Ramos (cell line): ENCODE data around the gene NOTCH4.

ENCODE experiments used
- in situ Hi-C: fragments of 300-500 bp; cut with MboI; formaldehyde crosslinking; loops from one replicate; pipeline ENCODE4 v1.14.3; 2022; ENCODE audit warnings: low sequenced_read_pairs; ENCODE audit not compliant: unreplicated experiment

Gene NOTCH4

DNA sequence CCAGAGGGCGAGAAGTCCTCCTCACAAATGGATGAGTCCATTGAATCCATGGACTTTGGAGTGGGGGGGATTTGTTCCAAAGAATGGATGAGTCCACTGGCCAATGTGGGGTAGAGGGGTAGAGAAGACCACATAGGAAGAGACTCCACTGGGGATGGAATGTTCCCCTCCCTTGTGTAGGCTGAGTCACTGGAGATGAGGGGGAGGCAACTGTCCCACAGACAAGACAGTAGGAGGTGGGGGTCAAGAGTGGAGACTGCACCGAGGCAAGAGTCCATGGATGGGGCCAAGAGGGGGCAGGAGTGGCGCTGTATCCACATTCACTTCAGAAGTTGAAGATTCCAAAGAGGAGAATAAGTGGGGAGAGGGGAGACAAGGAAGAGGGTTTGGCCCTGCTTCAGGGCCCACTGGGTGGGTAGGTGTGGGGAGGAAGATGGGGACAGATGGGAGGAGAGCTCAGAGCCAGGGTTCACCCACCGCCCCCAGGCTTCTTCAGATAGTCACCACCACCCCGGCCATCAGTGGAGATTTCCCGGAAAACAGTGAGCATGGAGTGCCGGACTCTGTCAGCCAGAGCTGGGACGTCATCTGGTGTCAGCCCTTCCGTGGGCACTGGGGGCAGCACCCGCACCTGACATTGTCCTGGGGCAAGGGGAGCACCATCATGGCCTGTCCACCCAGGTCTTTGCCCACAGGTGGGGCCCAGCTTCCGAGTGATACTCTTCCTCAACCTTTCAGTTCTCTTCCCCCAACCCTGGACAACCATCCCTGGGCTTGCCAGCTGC is 54.9 kb downstream of the NOTCH4 start:
- in situ Hi-C loops, result no loop called here

GRCh38 chr6:32168350-32168749 is 55.5 kb downstream of the NOTCH4 start:
- in situ Hi-C loops, result no loop called here

DNA sequence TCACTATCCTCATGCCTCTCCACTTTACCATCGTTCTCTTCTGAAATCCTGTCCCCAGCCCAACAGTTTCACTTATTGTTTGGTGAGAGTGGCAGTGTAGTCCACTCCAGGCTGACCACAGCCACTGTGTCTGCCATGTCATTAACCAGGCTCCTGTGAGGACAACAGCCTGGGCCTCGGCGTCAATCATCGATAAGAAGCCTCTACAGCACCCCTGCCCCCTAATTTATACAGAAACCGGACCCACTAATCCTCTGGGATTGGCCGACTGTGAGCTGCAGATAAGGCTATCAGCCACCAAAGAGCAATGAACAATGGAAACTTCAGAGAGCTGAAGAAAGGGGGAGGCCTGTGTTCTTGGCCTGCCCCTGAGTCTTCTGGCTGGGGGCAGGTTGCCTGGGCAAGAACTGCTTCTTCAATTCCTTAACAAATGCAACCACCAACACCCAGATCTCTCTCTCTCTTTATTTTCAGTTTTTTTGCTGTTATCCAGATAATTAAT is 56.1 kb downstream of the NOTCH4 start:
- in situ Hi-C loops, result no loop called here

DNA sequence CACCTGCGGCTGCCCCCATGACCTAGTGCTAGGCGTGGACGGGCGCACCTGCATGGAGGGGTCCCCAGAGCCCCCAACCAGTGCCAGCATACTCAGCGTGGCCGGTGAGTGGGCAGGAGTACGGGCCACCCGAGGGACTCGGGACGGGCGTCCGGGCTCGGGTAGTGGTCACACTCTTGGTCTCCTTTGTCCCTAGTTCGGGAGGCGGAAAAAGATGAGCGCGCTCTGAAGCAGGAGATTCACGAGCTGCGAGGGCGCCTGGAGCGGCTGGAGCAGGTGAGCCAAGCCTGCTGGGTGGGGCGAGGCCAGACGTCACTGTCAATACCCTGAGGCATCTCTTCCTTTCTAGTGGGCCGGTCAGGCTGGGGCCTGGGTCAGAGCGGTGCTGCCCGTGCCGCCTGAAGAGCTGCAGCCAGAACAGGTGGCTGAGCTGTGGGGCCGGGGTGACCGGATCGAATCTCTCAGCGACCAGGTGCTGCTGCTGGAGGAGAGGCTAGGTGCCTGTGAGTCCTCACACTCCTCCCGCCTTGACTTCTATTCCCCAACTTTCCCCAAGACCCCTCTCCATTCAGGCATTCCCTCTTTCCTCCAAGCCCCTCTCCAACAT is 56.6 kb downstream of the NOTCH4 start:
- in situ Hi-C loops, result no loop called here

DNA sequence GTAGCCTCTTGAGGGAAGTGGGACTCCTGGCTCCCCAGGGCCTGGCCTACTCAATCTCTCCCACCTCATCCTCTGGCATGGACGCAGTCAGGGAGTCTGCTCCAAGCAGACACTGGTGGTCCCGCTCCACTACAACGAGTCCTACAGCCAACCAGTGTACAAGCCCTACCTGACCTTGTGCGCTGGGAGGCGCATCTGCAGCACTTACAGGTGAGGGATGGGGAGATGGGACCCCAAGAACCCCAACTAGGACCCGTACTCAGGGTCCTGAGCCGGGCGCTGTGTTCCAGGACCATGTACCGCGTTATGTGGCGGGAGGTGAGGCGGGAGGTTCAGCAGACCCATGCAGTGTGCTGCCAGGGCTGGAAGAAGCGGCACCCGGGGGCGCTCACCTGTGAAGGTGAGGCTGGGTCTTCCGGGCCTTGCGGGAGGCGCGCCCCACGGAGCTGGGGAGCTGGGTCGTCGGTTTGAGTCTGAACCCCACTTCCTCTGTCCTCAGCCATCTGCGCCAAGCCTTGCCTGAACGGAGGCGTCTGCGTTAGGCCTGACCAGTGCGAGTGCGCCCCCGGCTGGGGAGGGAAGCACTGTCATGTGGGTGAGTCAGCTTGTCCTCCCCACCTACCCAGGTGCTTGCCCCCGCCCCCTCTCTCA is 57.3 kb downstream of the NOTCH4 start:
- in situ Hi-C loops, result no loop called here

GRCh38 chr6:32164295-32164694 is 59.6 kb downstream of the NOTCH4 start, which contains the start of gene EGFL8:
TSS of gene EGFL8 (plus strand) at chr6:32164595. CDS start at chr6:32166166, 1,571 bp downstream.
- in situ Hi-C loops, result no loop called here

DNA sequence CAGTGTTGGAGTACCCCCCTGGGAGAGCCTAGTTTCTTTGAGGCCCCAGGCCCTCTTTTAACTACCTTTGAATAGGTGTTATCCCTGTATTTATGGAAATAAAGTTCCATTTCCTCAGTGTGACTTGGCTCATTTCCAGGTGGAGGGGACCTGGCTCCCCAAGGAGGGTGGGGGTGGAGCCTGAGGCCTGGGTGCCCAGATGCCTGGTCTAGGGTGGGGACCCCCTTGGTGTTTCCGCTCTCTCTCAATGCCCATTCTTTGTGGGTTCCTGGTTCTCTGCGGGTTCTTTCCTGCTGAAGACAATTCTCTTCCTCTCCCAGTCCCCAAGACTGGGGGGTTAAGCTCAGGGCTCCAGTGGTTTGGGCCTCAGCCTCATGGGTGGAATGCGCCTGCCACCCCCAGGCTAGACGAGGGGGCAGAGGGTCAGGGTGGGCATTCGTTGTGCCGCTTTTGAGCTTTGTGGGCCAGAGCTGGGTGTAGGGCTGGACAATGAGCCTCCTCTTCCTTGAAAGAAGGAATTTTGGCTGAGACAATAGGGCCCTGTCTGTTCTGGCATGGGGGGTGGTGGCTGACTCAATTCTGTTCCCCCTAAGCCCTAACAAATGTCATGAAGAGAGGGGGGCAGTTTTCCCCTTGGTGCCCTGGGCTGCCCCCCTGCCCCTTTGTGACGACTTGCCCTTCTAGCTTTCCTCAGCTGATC is 60.2 kb downstream of the NOTCH4 start:
- in situ Hi-C loops, result no loop called here

GRCh38 chr6:32158052-32158451 is 65.8 kb downstream of the NOTCH4 start:
- in situ Hi-C loops, result no loop called here

- in situ Hi-C loops, result no loop called here
Measured at GRCh38 chr6:32156891-32157290, 67.0 kb downstream of the NOTCH4 start.

DNA sequence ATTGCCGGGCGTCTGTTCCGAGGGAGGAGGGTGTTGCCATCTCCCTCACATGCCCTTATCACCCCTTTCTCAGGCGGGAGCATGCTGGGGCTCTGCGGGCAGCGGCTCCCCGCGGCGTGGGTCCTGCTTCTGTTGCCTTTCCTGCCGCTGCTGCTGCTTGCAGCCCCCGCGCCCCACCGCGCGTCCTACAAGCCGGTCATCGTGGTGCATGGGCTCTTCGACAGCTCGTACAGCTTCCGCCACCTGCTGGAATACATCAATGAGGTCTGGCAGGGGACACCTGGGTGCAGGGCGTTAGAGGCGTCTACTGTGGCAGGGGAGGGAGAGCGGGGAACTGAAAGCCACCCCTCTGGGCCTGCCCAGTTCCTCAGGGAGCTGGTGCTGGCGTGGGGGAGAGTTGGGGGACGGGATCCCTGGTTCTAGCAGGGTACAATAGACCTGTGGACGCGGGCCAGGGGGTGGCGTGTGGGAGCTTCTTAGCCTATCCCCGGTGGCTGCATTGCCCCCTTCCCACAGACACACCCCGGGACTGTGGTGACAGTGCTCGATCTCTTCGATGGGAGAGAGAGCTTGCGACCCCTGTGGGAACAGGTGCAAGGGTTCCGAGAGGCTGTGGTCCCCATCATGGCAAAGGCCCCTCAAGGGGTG is 69.2 kb downstream of the NOTCH4 start:
- in situ Hi-C loops, result no loop called here

DNA sequence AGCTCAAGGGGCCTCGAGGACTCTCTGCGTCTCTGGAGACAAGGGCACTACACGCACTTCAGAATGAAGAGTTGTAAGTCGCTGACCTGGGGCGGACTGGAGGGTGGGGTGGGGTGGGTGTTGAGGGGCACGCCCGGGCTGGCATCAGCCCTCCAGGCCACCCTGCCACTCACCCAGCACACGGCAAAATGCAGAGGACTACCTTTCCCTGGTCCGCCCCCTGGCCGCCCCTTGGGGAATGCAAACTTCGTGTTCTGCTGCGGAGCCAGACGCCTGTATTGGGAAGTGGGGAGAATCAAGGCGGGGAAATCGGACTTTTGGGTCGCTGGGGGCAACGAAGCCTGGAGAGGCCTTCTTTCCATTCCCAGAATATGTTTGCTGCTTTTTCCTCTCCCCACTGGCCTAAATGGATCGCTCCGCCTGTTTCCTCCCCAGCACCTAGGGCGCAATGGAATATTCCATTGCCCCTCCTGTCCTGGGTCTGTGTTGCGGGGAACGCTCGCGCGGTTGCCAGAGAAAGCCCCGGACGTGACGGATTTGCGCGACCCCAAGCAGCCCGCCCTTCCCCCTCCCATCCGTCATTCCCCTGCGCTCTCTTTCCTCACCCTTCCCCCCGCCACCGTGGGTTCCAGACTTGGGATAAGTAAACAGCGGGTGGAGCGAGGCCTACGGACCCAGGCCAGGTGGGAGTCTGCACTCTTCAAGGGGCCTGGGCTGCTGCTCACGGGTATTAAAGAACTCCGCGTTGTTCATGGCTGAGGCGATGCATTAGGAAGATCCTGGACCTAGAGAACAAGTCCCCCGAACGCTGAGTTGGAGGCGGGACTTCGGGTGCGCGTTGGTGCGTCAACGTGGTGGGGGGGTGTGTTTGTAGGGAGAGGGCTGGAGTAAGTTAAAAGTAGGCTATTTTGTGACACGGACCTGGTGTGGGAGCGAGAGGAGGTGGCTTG is 70.0 kb downstream of the NOTCH4 start, which contains the start of gene PPT2:
TSS of gene PPT2 (plus strand) at position 578 of the 950 bp plus-strand sequence. CDS start 454 bp downstream, outside the sequence.
- in situ Hi-C loops, result no loop called here

DNA sequence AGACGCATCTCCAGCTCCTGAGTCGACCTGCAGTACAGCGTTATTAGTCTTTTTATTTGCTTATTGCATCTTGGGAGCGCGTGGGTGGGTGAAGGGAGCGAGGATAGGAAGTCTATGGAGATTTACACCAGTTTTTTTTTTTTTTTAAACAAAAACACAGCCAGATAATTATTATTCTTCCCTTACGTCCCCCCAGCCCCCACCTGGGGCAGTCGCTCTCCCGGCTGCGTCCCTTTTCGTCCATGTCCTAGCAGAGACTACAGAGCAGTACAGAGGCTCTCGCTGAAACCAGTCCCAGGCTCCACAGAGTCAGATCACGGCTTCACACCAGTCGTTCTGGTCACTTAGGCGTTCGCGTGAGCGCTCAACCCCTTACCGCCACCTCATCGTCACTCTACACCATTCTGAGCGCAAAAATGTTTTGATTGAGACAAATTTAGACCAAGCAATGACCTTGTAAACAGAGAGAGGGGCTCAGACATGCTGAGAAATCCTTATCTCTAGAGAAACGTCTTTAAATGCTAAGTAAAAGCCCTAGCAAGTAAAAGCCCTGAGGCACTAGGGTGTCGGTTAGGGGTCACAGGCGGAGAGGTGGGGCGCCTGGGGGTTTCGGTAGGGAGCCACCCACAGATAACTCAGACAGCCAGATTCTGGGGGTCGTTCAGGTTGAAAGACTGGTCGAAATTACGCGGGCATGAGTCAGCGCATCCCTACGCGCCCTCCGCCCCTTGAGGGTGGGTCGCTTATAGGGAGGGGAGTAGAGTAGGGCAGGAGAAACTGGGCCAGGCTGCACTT is 70.9 kb downstream of the NOTCH4 start:
- in situ Hi-C loops, result no loop called here

DNA sequence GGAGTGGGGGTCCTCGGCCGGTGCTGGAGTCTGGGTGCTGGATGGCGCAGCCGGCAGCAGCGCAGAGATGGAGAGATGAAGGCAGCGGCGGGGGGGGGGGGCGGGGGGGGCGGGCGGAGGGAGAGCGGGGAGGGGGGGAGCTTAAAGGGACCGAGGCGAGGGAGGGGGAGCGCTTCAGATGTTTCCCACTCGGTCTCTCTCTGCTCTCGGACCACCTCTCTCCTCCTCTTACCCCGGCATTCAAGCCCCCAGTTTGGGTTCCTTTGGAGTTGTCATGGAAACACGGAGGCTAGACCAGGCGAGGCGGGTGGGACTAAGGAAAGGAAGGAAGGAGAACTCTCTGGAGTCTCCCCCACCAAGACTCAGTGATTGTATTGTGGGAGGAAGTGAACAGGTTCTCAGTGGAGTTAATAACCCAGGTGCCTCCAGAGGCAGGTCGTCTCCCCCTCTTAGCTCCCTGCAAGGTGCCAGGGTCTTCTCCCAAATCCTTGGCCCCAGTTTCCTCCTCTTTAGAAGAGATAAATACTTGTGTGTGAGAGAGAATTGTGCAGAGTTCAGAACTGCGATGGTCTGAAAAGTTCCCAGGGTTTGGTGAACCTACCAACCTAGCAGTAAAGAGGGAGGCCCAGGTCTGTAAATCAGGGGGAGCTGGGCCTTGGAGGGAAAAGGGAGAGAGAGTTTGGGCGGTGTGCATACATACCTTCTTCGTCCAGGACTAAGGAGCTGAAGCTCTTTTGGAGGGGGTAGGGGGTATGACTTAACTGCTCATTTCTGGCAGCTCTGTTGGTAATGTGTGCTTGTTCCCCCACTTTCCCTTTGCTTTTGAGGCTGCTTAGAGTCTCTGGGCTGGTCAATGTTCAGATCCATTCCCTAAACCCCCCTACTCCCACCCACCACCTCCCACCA is 71.8 kb downstream of the NOTCH4 start, which contains the start of gene PRRT1:
TSS of gene PRRT1 (minus strand) at position 77 of the 906 bp plus-strand sequence. CDS start 112 bp downstream, outside the sequence.
- in situ Hi-C loops, result no loop called here

DNA sequence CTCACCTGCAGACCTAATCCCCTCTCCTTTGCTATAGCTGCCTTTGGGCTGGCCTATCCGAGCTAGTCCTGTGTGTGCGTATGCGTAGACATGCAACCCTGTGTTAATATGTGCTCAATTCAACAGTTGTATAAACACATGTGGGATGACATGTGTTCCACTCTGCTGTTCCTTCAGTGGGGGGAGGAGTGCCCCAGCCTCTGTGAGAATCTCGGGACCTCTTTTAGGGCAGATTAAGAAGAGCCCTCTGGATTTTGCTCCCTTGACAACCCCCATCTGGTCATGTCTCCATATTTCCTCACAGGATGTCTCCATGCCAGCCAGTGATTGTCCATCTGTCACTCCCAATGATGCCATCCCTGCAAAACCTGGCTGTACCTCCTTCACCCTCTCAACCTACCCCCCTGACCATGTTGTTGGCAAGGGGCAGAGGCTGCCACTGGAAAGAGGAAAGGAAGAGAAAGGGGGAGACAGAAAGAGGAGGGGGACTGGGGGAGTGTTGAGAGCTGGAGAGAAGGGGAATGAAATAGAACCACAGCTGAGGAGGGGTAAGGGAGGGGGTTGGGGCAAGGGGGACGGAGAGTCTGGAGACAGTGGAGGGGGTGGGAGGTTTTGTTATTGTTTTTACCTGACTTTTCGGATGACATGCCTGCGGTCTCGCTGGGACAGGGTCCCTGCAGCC is 72.5 kb downstream of the NOTCH4 start:
- in situ Hi-C loops, result no loop called here

DNA sequence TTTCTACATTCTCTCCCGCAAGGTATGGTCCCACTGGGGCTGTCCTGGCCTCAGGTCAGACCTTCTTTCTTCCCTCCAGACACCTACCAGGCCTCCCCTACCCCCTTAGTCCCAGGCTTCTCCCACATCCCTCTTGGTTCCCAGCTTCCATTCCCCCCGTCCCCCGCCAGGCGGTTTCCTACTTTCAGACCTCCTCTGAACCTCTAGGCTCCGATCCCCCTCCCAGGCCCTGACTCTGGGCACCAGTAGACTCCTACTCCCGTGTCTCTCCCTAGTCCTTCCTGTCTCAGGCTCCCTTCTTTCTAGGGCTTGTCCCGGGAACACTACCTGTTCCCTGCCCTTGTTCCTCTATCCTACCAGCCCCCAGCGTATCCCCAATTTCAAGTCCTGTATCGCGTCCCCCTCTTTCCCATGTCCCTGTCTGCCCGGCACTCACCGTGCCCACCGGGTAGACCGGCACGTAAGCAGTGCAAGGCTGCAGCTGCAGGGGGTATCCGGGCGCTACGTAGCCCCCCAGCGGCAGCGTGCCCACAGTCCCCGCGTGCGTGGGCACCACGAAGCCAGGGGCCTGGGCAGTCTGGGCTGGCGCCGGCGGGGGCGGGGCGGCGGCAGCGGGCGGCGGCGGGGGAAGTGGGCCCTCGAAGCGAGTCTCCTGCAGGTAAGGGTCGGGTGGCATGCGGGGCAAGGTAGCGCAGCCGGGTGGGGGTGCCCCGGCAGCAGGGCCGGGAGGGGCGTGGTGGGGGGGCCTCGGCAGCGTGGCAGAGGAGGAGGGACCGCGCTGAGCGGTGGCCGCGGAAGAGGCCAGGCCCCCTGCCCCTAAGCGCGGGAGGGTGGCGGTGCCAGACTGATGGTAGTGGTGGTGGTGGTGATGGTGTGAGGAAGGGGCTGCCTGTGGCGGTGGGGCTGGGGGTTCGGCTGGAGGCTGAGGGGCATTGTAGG is 73.7 kb downstream of the NOTCH4 start:
- in situ Hi-C loops, result no loop called here
